Lower leg skin (tissue), 4 donors: ENCODE measurements around the gene NTRK3. TPM values are rescaled to one million over a fixed set of nuclear protein-coding genes. Genes with fewer than 3 reads are reported as not detected.
"Not testable (repeated sequence)": the region's sequence is repeated elsewhere in the genome, so short reads cannot be mapped to it uniquely, and the experiment has no call there.

ENCODE experiments used
- DNase-seq, 2 donors: peaks; one replicate each; pipeline ENCODE4 v3.0.0-alpha.2; 2019; ENCODE audit warnings: low spot score in 2 of 2
- H3K4me3 ChIP-seq: fragments of 200-600 bp; sonication (generic); 2 replicates; pipeline ENCODE4 v1.5.1; 2017; ENCODE audit warnings: mild to moderate bottlenecking, low read depth; ENCODE audit not compliant: poor library complexity, severe bottlenecking
- POLR2A ChIP-seq, 2 donors: fragments of 450-650 bp; IDR thresholded peaks; one replicate each; pipeline ENCODE4 v1.6.1; 2016 to 2017; ENCODE audit warnings: antibody characterized with exemption in 2 of 2, mild to moderate bottlenecking in 1 of 2, moderate library complexity in 1 of 2
- WGBS, 2 donors: methylation state at CpG; one replicate each; pipeline ENCODE4 v1.1.5; 2018; 5-methylcytosine and 5-hydroxymethylcytosine counted together
- intact Hi-C: fragments of 100-400 bp; cut with DNase I; formaldehyde crosslinking; loops from one replicate; pipeline ENCODE4 v1.15.0; 2023; ENCODE audit warnings: low total_unique reads
- total RNA-seq, 4 donors: library from RNA; depleted of rRNA; stranded (reverse); fragments of >200 nt; gene quantifications; one replicate each; pipeline ENCODE4 v1.1.0, GENCODE V29; 2016
- TF ChIP-seq, protein P1 (sequence below), 3 donors: fragments of 450-650 bp; IDR thresholded peaks; one replicate each; pipeline ENCODE4 v1.5.1; 2016; ENCODE audit warnings: antibody characterized with exemption in 3 of 3, mild to moderate bottlenecking in 3 of 3, moderate library complexity in 2 of 3

Gene NTRK3
- total RNA-seq, 4 donors from 2014 or later = 0.97 to 5.4 (median 4.4) TPM

DNA sequence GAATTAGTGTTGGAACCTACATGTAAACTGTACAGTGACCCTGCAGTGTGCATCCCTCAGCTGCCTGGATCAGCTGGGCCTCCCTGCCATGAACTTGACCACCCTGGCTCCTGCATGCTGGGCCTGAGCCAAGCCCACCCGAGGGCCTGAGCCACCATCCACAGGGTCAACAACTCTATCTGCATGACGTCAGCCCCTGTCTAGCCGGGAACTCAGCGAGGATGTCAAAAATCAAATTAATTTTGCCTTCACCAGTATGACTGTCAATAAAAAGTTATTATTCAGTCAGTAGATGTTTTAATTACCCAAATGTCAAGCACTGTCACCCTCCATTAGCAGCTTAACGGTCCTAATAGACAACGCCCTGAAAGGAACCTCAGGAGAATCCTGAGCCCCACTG is 181.4 kb downstream of the NTRK3 start:
- no peak for TF ChIP-seq POLR2A (IDR thresholded peaks at IDR 0.05)
- DNase-seq = peak in 1 of 2 donors; percentile 28
- 75 to 86% methylated on average over 6 of the region's 6 CpGs for WGBS, 2 donors
- no peak overlapping the region for H3K4me3 ChIP-seq
- intact Hi-C loops = no loop called here

DNA sequence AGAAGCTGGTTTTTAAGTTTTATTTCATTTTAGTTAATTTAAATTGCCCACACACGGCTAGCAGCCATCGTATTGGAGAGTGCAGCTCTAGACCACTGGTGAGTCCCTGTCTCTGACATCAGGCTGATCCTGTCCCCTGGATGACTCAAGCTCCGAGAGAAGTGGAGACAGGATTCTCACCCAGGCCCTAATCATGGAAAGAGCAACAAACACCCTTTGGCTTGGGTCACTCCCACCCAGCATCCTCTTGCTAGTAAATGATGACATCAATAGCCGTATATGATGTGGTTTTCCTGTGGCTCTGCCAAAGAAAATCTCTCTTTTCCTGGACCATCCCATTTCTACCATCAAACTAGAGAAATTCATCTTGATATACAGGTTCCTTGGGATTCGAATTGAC is 182.2 kb downstream of the NTRK3 start:
- peak in 1 of 2 donors; percentile 6 for DNase-seq
- 86 to 91% methylated on average over 5 of the region's 5 CpGs for WGBS, 2 donors
- TF ChIP-seq, protein P1, sequence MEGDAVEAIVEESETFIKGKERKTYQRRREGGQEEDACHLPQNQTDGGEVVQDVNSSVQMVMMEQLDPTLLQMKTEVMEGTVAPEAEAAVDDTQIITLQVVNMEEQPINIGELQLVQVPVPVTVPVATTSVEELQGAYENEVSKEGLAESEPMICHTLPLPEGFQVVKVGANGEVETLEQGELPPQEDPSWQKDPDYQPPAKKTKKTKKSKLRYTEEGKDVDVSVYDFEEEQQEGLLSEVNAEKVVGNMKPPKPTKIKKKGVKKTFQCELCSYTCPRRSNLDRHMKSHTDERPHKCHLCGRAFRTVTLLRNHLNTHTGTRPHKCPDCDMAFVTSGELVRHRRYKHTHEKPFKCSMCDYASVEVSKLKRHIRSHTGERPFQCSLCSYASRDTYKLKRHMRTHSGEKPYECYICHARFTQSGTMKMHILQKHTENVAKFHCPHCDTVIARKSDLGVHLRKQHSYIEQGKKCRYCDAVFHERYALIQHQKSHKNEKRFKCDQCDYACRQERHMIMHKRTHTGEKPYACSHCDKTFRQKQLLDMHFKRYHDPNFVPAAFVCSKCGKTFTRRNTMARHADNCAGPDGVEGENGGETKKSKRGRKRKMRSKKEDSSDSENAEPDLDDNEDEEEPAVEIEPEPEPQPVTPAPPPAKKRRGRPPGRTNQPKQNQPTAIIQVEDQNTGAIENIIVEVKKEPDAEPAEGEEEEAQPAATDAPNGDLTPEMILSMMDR (IDR thresholded peaks at IDR 0.05) = no peak
- no peak for TF ChIP-seq POLR2A (IDR thresholded peaks at IDR 0.05)
- intact Hi-C loops = no loop called here
- no peak overlapping the region for H3K4me3 ChIP-seq

- intact Hi-C loops = no loop called here
- peak in 1 of 2 donors; percentile 65 for DNase-seq
- no peak overlapping the region for H3K4me3 ChIP-seq
- TF ChIP-seq, protein P1 (IDR thresholded peaks at IDR 0.05) = no peak
- TF ChIP-seq POLR2A (IDR thresholded peaks at IDR 0.05) = no peak
- 75 to 80% methylated on average over 2 of the region's 2 CpGs for WGBS, 2 donors
Measured at GRCh38 chr15:88073391-88073691, 183.2 kb downstream of the NTRK3 start.

DNA sequence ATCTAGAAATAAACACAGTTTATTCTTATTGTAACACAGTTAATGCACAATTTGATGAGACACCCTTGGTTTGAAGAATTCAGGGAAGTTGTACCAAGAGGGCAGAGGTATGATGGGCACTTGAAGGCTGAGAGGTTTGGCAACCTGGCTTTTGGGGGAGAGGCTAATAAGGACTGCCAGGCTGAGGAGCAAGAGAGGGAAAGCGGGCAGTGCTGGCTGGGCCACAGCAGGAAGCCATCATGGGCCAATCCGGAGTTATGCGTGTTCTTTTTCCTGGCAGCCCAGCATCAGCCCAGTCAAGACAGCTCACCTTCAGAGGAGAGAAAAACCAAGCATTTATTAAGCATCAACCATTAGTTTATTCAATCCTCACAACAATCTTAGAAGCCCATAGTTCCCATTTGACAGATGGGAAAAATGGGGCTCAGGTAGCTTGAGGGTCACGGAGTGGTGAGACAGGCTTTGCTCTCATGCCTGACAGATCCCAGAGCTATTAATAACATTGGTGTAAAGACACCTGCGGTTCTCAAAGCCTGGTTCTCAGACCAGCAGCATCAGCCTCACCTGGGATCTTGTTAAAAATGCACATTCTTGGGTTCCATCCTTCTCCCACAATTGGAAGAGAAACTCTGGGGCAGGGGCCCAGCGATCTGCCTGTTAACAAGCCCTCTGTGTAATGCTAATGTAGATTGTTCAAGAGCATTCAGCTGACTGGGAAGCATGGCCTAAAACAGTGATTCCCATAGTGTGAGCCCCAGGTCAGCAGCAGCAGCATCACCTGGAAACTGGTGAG is 183.7 kb downstream of the NTRK3 start:
- no peak for TF ChIP-seq POLR2A (IDR thresholded peaks at IDR 0.05)
- TF ChIP-seq, protein P1 (IDR thresholded peaks at IDR 0.05) = no peak
- 74 to 81% methylated on average over 6 of the region's 6 CpGs for WGBS, 2 donors
- DNase-seq = peak in 1 of 2 donors; percentile 58
- H3K4me3 ChIP-seq = no peak overlapping the region
- intact Hi-C loops = no loop called here

- H3K4me3 ChIP-seq, intact Hi-C loops: not testable (repeated sequence)
- 73 to 78% methylated on average over 9 of the region's 9 CpGs for WGBS, 2 donors
- DNase-seq = peak in 1 of 2 donors; percentile 48
Measured at GRCh38 chr15:88072133-88072532, 184.4 kb downstream of the NTRK3 start.

DNA sequence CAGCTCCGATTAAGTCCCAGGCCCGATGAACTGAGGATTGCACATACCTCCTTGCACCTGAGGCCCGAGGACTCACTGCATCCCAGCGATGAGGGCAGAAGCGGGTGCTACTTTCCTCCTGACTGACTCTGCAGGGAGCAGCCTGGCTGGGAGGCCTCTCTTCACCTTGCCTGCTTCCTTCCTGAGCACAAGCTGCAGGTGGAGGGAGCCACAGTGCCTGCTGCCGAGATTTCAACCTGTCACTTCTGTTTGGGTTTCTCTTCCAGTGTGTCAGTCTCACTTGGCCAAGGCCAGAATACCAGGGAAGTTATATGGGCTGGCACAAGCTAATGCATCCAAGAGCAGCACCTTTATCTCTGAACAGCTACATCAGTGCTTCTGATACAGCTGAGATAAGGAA is 185.4 kb downstream of the NTRK3 start:
- TF ChIP-seq POLR2A (IDR thresholded peaks at IDR 0.05) = no peak
- DNase-seq = peak in 1 of 2 donors; percentile 36
- WGBS, 2 donors = 83 to 94% methylated on average over 6 of the region's 6 CpGs
- H3K4me3 ChIP-seq = no peak overlapping the region
- intact Hi-C loops = no loop called here

DNA sequence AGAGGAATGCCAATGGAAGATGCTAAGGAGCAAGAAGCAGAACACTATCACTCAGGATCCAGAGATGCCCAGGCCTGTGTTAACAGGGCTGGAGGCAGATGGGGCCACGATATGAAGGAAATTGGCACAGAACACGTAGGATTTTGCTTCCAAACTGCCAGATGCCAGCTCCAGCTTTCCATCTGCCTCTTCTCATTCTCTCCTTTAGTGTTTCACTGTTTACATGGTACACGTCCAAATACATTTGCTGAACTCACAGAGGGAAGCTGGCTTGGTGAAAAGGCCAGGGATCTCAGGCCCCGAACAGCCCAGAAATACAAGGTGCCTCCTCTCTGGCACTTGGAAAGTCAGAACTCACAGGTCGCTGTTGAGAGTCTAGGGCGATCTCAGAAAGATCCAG is 187.0 kb downstream of the NTRK3 start:
- 46 to 47% methylated on average over 6 of the region's 6 CpGs for WGBS, 2 donors
- DNase-seq = peak in 1 of 2 donors; percentile 49
- TF ChIP-seq POLR2A (IDR thresholded peaks at IDR 0.05) = no peak
- H3K4me3 ChIP-seq = no peak overlapping the region
- intact Hi-C loops = no loop called here

DNA sequence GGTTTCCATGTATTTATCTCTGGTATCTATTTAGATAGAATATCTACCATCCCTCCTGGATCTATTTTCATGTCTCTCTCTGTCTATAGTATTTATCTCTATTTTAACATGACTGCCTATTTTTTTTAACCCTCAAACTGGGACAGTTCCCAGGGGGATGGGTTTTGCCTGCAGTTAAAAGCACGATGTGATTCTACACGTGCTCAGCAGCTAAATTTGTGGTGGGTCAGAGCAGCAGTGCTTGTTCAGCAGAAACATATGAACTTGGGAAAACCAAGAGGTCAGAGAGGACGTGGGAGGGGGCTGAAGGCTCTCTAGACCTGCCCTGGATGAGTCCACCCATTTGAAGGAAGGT is 189.2 kb downstream of the NTRK3 start:
- no peak overlapping the region for H3K4me3 ChIP-seq
- no peak for TF ChIP-seq POLR2A (IDR thresholded peaks at IDR 0.05)
- TF ChIP-seq, protein P1 (IDR thresholded peaks at IDR 0.05) = no peak
- DNase-seq = peak in 1 of 2 donors; percentile 18
- WGBS, 2 donors = 45 to 52% methylated on average over 3 of the region's 3 CpGs
- intact Hi-C loops = no loop called here
